ENCODE results near the gene DNTT. TPM values are rescaled to one million over a fixed set of nuclear protein-coding genes. Genes with fewer than 3 reads are reported as not detected.
"Not testable (repeated sequence)": the region's sequence is repeated elsewhere in the genome, so short reads cannot be mapped to it uniquely, and the experiment has no call there.

DNTT gene
- total RNA-seq, 4 donors from 2014 or later, result not detected

DNA sequence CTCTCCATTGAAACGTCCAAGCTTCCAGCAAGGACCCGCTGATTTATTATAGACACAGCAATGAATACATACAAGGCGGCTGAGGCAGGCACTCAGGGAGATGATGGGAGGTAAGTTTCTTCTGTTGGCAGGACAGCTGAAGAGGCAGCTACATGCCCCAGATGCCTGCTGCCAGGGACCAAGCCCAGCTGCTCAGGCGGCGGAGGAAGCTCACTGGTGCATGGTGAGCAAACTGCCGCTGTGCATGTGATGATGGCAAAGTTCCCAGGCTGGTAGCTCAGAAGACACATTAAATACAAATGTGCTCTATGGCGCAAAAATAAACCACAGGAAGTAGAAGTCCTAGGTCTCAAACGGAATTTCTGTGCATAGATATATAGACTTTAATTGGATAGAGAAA is 2.3 kb downstream of the DNTT start:
- H3K27me3 ChIP-seq, result peaks cover 0 to 2% (median 0%) of the 10 kb centered on the region in 3 donors
- DNase-seq (peak; percentile 41 to 57), ATAC-seq (peak; percentile 46 to 50)
- intact Hi-C loops (cut with DNase I; ENCODE audit: low total_unique reads) (no loop called here), in situ Hi-C loops (cut with MboI; ENCODE audit: low sequenced_read_pairs in 4 of 4) (no loop called here)
- H3K4me1 ChIP-seq, result no peaks in the 10 kb centered on the region
- no peaks in the 10 kb centered on the region for H3K9me3 ChIP-seq
- H3K27ac ChIP-seq, result no peak overlapping the region
- no peak for TF ChIP-seq POLR2A (IDR thresholded peaks at IDR 0.05)
- TF ChIP-seq, protein P1, sequence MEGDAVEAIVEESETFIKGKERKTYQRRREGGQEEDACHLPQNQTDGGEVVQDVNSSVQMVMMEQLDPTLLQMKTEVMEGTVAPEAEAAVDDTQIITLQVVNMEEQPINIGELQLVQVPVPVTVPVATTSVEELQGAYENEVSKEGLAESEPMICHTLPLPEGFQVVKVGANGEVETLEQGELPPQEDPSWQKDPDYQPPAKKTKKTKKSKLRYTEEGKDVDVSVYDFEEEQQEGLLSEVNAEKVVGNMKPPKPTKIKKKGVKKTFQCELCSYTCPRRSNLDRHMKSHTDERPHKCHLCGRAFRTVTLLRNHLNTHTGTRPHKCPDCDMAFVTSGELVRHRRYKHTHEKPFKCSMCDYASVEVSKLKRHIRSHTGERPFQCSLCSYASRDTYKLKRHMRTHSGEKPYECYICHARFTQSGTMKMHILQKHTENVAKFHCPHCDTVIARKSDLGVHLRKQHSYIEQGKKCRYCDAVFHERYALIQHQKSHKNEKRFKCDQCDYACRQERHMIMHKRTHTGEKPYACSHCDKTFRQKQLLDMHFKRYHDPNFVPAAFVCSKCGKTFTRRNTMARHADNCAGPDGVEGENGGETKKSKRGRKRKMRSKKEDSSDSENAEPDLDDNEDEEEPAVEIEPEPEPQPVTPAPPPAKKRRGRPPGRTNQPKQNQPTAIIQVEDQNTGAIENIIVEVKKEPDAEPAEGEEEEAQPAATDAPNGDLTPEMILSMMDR (IDR thresholded peaks at IDR 0.05 in 4 of 5, conservative IDR thresholded peaks at IDR 0.05 in 1 of 5), result no peak
- no peaks in the 10 kb centered on the region for H3K36me3 ChIP-seq
- H3K4me3 ChIP-seq, result no peak overlapping the region

DNA sequence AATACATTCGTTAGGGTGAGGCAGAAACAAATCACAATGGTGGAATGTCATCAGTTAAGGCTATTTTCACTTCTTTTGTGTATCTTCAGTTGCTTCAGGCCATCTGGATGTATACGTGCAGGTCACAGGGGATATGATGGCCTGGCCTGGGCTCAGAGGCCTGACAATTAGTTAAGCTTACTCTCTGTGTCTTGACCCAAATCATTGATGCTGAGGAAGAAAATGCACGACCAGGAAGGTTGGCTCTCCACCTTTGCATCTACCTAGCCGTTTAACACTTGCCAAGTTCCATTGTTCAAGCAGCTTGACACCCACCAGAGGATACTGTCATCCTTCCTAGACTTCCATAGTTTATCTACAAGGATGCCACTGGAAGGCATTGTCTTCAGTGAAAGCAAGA is 4.6 kb downstream of the DNTT start:
- ATAC-seq; intact Hi-C loops (cut with DNase I; ENCODE audit: low total_unique reads); H3K4me3 ChIP-seq; H3K27ac ChIP-seq; H3K4me1 ChIP-seq; in situ Hi-C loops (cut with MboI; ENCODE audit: low sequenced_read_pairs in 4 of 4); H3K36me3 ChIP-seq; DNase-seq; H3K9me3 ChIP-seq; H3K27me3 ChIP-seq: not testable (repeated sequence)

GRCh38 chr10:96309628-96310320 is 5.5 kb downstream of the DNTT start:
- ATAC-seq, result no peak
- H3K27ac ChIP-seq, result no peak overlapping the region

GRCh38 chr10:96310321-96310669 is 6.1 kb downstream of the DNTT start:
- DNase-seq (no peak), ATAC-seq (no peak)
- in situ Hi-C loops (cut with MboI; ENCODE audit: low sequenced_read_pairs in 4 of 4) (no loop called here), intact Hi-C loops (cut with DNase I; ENCODE audit: low total_unique reads) (no loop called here)
- no peaks in the 10 kb centered on the region for H3K9me3 ChIP-seq
- no peak for TF ChIP-seq POLR2A (IDR thresholded peaks at IDR 0.05)
- TF ChIP-seq, protein P1 (IDR thresholded peaks at IDR 0.05 in 4 of 5, conservative IDR thresholded peaks at IDR 0.05 in 1 of 5), result no peak
- no peak overlapping the region for H3K4me3 ChIP-seq
- no peaks in the 10 kb centered on the region for H3K27me3 ChIP-seq
- H3K4me1 ChIP-seq, result no peaks in the 10 kb centered on the region
- H3K27ac ChIP-seq, result no peak overlapping the region
- no peaks in the 10 kb centered on the region for H3K36me3 ChIP-seq

More at GRCh38 chr10:96309628-96310320, 5.5 kb downstream of the DNTT start:
- Histone ChIP-seq H3K9me3 (no peaks in the 10 kb centered on the region), H3K4me3 (no peak overlapping the region), H3K4me1 (no peaks in the 10 kb centered on the region), H3K36me3 (no peaks in the 10 kb centered on the region), H3K27me3 (no peaks in the 10 kb centered on the region)
- intact Hi-C loops (cut with DNase I; ENCODE audit: low total_unique reads) (no loop called here), in situ Hi-C loops (cut with MboI; ENCODE audit: low sequenced_read_pairs in 4 of 4) (no loop called here)
- DNase-seq, result no peak
- TF ChIP-seq POLR2A (IDR thresholded peaks at IDR 0.05), result no peak
- TF ChIP-seq, protein P1 (IDR thresholded peaks at IDR 0.05 in 4 of 5, conservative IDR thresholded peaks at IDR 0.05 in 1 of 5), result no peak

GRCh38 chr10:96311180-96311715 is 7.0 kb downstream of the DNTT start:
- ATAC-seq, result no peak
- Histone ChIP-seq H3K4me1 (no peaks in the 10 kb centered on the region), H3K4me3 (no peak overlapping the region), H3K9me3 (no peaks in the 10 kb centered on the region), H3K27me3 (no peaks in the 10 kb centered on the region), H3K27ac (no peak overlapping the region), H3K36me3 (no peaks in the 10 kb centered on the region)
- DNase-seq, result no peak
- TF ChIP-seq, protein P1 (IDR thresholded peaks at IDR 0.05 in 4 of 5, conservative IDR thresholded peaks at IDR 0.05 in 1 of 5), result no peak
- no peak for TF ChIP-seq POLR2A (IDR thresholded peaks at IDR 0.05)
- intact Hi-C loops (cut with DNase I; ENCODE audit: low total_unique reads), result no loop called here
- in situ Hi-C loops (cut with MboI; ENCODE audit: low sequenced_read_pairs in 4 of 4), result no loop called here
